Measurements from ENCODE around the gene HEPHL1.

HEPHL1 gene

DNA sequence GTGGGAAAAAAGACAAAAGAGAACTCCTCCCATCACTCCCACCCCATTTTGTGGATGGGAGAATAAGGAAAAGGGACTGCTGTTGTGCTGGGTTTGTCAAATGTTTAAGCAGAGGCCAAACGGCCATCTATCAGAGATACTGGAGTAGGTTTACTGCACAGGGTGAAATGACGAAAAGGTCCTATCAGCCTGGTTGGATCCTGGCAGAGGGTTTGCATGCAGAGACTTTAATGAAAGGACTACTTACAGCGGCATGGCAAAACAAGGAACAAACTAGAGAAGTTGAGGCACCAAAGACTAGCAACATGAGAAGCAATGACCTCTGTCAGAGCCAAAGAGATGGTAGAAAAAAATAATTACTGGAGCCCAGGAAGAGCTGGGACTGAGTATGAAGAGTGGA lies 32.2 kb upstream of the HEPHL1 start:
- Histone ChIP-seq H3K4me1 (ENCODE audit: insufficient read depth, low read length) (peaks cover 6% of the 10 kb centered on the region; the same call in 1 of the 2 replicates), H3K27me3 (ENCODE audit: insufficient read depth, low read length) (no peaks in the 10 kb centered on the region), H3K9ac (ENCODE audit: low read depth, low read length) (no peak overlapping the region), H3K36me3 (ENCODE audit: insufficient read depth, low read depth, low read length) (no peaks in the 10 kb centered on the region), H3K27ac (ENCODE audit: low read length) (no peak overlapping the region), H3K4me3 (ENCODE audit: low read length) (no peak overlapping the region), H3K9me3 (ENCODE audit: insufficient read depth, low read depth, low read length) (peaks cover 8% of the 10 kb centered on the region; the same call in 1 of the 2 replicates)

DNA sequence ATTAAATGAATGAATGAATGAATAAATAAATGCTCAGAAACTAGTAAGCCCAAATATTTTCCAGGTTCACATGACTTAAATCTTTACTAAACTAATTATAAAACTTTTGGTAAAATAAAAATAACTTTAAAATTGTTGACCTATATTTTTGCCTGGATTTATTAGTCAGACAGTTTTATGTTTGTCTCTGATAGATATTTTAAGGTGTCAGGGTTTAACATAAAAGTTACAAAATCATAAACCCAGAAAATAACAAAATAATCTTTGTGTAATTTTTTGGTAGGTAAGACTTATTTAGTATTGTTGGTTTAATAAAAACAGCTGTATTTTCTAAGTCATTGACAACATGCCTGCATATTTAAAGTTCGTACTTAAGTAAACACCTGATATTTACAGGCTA lies 27.4 kb upstream of the HEPHL1 start:
- Histone ChIP-seq H3K4me1 (ENCODE audit: insufficient read depth, low read length) (no peaks in the 10 kb centered on the region), H3K4me3 (ENCODE audit: low read length) (no peak overlapping the region), H3K27ac (ENCODE audit: low read length) (no peak overlapping the region), H3K27me3 (ENCODE audit: insufficient read depth, low read length) (no peaks in the 10 kb centered on the region), H3K9me3 (ENCODE audit: insufficient read depth, low read depth, low read length) (peaks cover 8% of the 10 kb centered on the region; the same call in 1 of the 2 replicates), H3K9ac (ENCODE audit: low read depth, low read length) (no peak overlapping the region), H3K36me3 (ENCODE audit: insufficient read depth, low read depth, low read length) (no peaks in the 10 kb centered on the region)

- Histone ChIP-seq H3K36me3 (ENCODE audit: insufficient read depth, low read depth, low read length) (no peaks in the 10 kb centered on the region), H3K4me3 (ENCODE audit: low read length) (no peak overlapping the region), H3K27ac (ENCODE audit: low read length) (no peak overlapping the region), H3K9ac (ENCODE audit: low read depth, low read length) (no peak overlapping the region), H3K4me1 (ENCODE audit: insufficient read depth, low read length) (no peaks in the 10 kb centered on the region), H3K27me3 (ENCODE audit: insufficient read depth, low read length) (no peaks in the 10 kb centered on the region), H3K9me3 (ENCODE audit: insufficient read depth, low read depth, low read length) (peaks cover 8% of the 10 kb centered on the region; the same call in 1 of the 2 replicates)
These were observed 23.4 kb upstream of the HEPHL1 start for GRCh38 chr11:93997741-93998140.

DNA sequence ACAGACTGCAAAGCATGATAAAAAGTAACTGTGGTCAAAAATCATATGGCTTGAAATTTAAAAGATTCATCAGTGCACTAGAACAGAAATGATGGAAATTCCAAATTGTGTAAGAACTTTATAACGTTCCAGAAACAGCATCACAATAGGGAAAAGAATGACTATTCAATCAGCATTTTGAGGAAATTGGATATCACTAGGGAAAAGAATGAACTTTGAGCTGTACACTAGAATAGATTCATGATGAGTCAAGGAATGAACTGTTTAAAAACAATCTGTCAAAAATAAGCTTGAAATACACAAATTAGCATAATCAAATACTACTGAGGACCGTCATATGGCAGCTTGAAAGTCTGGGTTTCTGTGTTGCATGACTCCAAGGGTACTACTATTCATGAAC lies 20.5 kb upstream of the HEPHL1 start:
- Histone ChIP-seq H3K4me1 (ENCODE audit: insufficient read depth, low read length) (no peaks in the 10 kb centered on the region), H3K9ac (ENCODE audit: low read depth, low read length) (no peak overlapping the region), H3K36me3 (ENCODE audit: insufficient read depth, low read depth, low read length) (no peaks in the 10 kb centered on the region), H3K27me3 (ENCODE audit: insufficient read depth, low read length) (no peaks in the 10 kb centered on the region), H3K27ac (ENCODE audit: low read length) (no peak overlapping the region), H3K4me3 (ENCODE audit: low read length) (no peak overlapping the region), H3K9me3 (ENCODE audit: insufficient read depth, low read depth, low read length) (no peaks in the 10 kb centered on the region; the same call in 1 of the 2 replicates)

DNA sequence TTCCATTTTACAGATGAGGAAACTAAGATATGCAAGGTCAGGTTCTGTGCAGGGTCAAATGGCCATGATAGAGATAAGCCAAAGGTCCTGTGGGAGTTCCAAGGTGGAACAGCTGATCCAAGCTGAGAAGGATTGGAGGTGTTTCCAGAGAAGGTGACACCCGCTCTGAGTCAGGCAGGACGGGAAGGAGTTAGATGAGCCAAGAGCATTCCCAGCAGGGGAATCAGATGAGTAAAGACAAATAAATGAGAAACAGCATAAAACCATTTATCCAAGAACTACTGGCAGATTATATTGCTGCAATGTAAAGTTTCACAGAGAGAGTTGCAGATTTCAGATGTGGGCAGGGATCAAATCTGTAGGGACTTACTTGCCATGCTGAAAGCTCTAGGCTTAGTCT lies 18.9 kb upstream of the HEPHL1 start:
- H3K4me3 ChIP-seq (ENCODE audit: low read length) = no peak overlapping the region
- H3K4me1 ChIP-seq (ENCODE audit: insufficient read depth, low read length) = no peaks in the 10 kb centered on the region
- H3K27me3 ChIP-seq (ENCODE audit: insufficient read depth, low read length) = no peaks in the 10 kb centered on the region
- no peak overlapping the region for H3K27ac ChIP-seq (ENCODE audit: low read length)
- H3K36me3 ChIP-seq (ENCODE audit: insufficient read depth, low read depth, low read length) = no peaks in the 10 kb centered on the region
- no peaks in the 10 kb centered on the region for H3K9me3 ChIP-seq (ENCODE audit: insufficient read depth, low read depth, low read length)
- H3K9ac ChIP-seq (ENCODE audit: low read depth, low read length) = no peak overlapping the region

DNA sequence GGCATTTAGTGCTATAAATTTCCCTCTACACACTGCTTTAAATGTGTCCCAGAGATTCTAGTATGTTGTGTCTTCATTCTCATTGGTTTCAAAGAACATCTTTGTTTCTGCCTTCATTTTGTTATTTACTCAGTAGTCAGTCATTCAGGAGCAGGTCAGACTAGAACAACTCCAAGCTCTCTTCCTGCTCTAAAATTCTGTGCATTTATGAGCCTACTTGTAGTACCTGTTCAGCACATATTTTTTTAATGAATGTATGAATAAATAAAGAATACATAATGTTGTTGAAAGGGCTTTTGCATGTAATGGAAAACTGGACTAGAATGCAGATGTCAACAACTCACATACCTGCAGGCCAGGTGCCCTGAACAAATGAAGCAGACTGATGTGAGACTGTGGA lies 13.7 kb upstream of the HEPHL1 start:
- H3K4me1 ChIP-seq (ENCODE audit: insufficient read depth, low read length) = no peaks in the 10 kb centered on the region
- H3K9me3 ChIP-seq (ENCODE audit: insufficient read depth, low read depth, low read length) = no peaks in the 10 kb centered on the region
- no peaks in the 10 kb centered on the region for H3K36me3 ChIP-seq (ENCODE audit: insufficient read depth, low read depth, low read length)
- no peak overlapping the region for H3K27ac ChIP-seq (ENCODE audit: low read length)
- no peak overlapping the region for H3K4me3 ChIP-seq (ENCODE audit: low read length)
- H3K9ac ChIP-seq (ENCODE audit: low read depth, low read length) = no peak overlapping the region
- H3K27me3 ChIP-seq (ENCODE audit: insufficient read depth, low read length) = no peaks in the 10 kb centered on the region

DNA sequence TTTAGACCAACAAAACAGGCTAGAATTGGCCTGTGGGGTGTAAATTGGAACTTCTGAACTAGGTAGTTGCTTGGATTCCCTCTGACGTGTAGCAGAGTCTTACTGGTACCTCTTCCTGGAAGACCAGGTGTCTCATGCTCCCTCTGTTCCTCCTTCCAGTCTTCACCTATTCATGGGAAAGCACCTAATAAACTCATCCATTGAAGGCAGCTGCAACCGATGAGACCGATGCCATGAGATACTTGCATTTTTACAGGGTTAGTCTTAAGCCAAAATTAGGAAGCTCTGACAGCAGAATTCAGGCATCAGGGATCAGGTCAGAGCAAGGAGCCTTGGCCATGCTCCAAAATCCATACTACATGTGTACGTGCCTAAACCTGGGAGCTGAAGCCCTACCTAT lies 13.2 kb upstream of the HEPHL1 start:
- Histone ChIP-seq H3K27ac (ENCODE audit: low read length) (no peak overlapping the region), H3K9ac (ENCODE audit: low read depth, low read length) (no peak overlapping the region), H3K9me3 (ENCODE audit: insufficient read depth, low read depth, low read length) (no peaks in the 10 kb centered on the region), H3K27me3 (ENCODE audit: insufficient read depth, low read length) (no peaks in the 10 kb centered on the region), H3K4me1 (ENCODE audit: insufficient read depth, low read length) (no peaks in the 10 kb centered on the region), H3K4me3 (ENCODE audit: low read length) (no peak overlapping the region), H3K36me3 (ENCODE audit: insufficient read depth, low read depth, low read length) (no peaks in the 10 kb centered on the region)

- Histone ChIP-seq H3K27me3 (ENCODE audit: insufficient read depth, low read length) (no peaks in the 10 kb centered on the region), H3K9ac (ENCODE audit: low read depth, low read length) (no peak overlapping the region), H3K4me3 (ENCODE audit: low read length) (no peak overlapping the region), H3K4me1 (ENCODE audit: insufficient read depth, low read length) (no peaks in the 10 kb centered on the region), H3K9me3 (ENCODE audit: insufficient read depth, low read depth, low read length) (no peaks in the 10 kb centered on the region), H3K27ac (ENCODE audit: low read length) (no peak overlapping the region), H3K36me3 (ENCODE audit: insufficient read depth, low read depth, low read length) (no peaks in the 10 kb centered on the region)
These were observed 11.0 kb upstream of the HEPHL1 start for GRCh38 chr11:94010136-94010535.

DNA sequence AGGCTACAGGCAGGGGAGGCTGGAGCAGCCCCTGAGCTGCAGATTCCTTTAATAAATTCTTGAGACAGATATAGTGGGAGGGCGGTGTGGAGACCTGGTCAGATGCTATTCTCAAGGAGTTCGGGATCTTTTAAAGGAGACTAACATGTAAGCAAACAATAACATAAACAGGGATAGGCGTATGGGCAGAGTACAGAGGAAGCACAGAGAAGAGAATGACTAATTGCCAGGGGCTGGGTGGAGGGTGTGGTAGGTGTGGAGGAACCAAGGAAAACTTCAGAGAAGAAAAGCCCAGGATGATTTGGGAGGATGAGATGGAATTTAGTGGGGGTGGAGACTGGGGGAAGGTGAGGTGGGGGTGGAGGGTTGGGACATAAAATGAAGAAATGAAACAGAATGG lies 9.7 kb upstream of the HEPHL1 start:
- H3K9me3 ChIP-seq (ENCODE audit: insufficient read depth, low read depth, low read length) = no peaks in the 10 kb centered on the region; the same call in 1 of the 2 replicates
- H3K9ac ChIP-seq (ENCODE audit: low read depth, low read length) = no peak overlapping the region
- no peak overlapping the region for H3K27ac ChIP-seq (ENCODE audit: low read length)
- H3K4me3 ChIP-seq (ENCODE audit: low read length) = no peak overlapping the region
- no peaks in the 10 kb centered on the region for H3K27me3 ChIP-seq (ENCODE audit: insufficient read depth, low read length)
- H3K4me1 ChIP-seq (ENCODE audit: insufficient read depth, low read length) = no peaks in the 10 kb centered on the region
- no peaks in the 10 kb centered on the region for H3K36me3 ChIP-seq (ENCODE audit: insufficient read depth, low read depth, low read length)

GRCh38 chr11:94017446-94017845 lies 3.7 kb upstream of the HEPHL1 start:
- no peak overlapping the region for H3K27ac ChIP-seq (ENCODE audit: low read length)

GRCh38 chr11:94018721-94019120 lies 2.4 kb upstream of the HEPHL1 start:
- Histone ChIP-seq H3K9ac (ENCODE audit: low read depth, low read length) (no peak overlapping the region), H3K27ac (ENCODE audit: low read length) (no peak overlapping the region), H3K4me3 (ENCODE audit: low read length) (no peak overlapping the region), H3K9me3 (ENCODE audit: insufficient read depth, low read depth, low read length) (no peaks in the 10 kb centered on the region; the same call in 1 of the 2 replicates), H3K4me1 (ENCODE audit: insufficient read depth, low read length) (0 out of 2 replicates have a peak, but pooled peaks cover 6% of the 10 kb centered on the region), H3K27me3 (ENCODE audit: insufficient read depth, low read length) (no peaks in the 10 kb centered on the region), H3K36me3 (ENCODE audit: insufficient read depth, low read depth, low read length) (no peaks in the 10 kb centered on the region)

More at GRCh38 chr11:94017446-94017845, 3.7 kb upstream of the HEPHL1 start:
- Histone ChIP-seq H3K4me3 (ENCODE audit: low read length) (no peak overlapping the region), H3K27me3 (ENCODE audit: insufficient read depth, low read length) (no peaks in the 10 kb centered on the region), H3K9ac (ENCODE audit: low read depth, low read length) (no peak overlapping the region), H3K9me3 (ENCODE audit: insufficient read depth, low read depth, low read length) (no peaks in the 10 kb centered on the region; the same call in 1 of the 2 replicates), H3K36me3 (ENCODE audit: insufficient read depth, low read depth, low read length) (no peaks in the 10 kb centered on the region), H3K4me1 (ENCODE audit: insufficient read depth, low read length) (0 out of 2 replicates have a peak, but pooled peaks cover 6% of the 10 kb centered on the region)

DNA sequence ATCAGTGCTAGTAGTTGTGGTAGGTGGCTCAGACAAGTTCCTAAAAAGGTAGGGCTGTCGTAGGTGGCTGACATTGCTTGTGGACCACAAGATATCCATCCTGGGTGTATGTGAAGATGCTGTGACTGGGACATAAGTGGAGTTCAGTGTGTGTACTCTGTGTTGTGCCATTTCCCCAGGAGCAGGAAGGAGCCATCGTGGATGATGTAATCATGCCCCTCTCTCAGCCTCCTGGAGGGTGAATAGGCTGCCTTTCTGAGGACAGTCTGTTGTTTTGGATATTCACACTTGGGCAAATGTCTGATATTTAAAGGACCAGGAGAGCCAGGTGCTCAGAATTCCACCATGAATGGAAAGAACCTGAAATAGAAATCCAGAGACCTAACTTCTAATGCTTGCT lies 2.7 kb downstream of the HEPHL1 start:
- H3K4me3 ChIP-seq (ENCODE audit: low read length) = no peak overlapping the region
- H3K27ac ChIP-seq (ENCODE audit: low read length) = no peak overlapping the region
- no peaks in the 10 kb centered on the region for H3K36me3 ChIP-seq (ENCODE audit: insufficient read depth, low read depth, low read length)
- H3K27me3 ChIP-seq (ENCODE audit: insufficient read depth, low read length) = no peaks in the 10 kb centered on the region
- 0 out of 2 replicates have a peak, but pooled peaks cover 6% of the 10 kb centered on the region for H3K4me1 ChIP-seq (ENCODE audit: insufficient read depth, low read length)
- H3K9ac ChIP-seq (ENCODE audit: low read depth, low read length) = no peak overlapping the region
- no peaks in the 10 kb centered on the region for H3K9me3 ChIP-seq (ENCODE audit: insufficient read depth, low read depth, low read length)
